Vagina (tissue), 2 donors: ENCODE results near the gene C16orf82. TPM values are rescaled to one million over a fixed set of nuclear protein-coding genes. Genes with fewer than 3 reads are reported as not detected.
A peak's percentile ranks its signal among the peaks of the same experiment; 100 is the strongest.
"Not testable (repeated sequence)": the region's sequence is repeated elsewhere in the genome, so short reads cannot be mapped to it uniquely, and the experiment has no call there.

ENCODE experiments used
- DNase-seq, 2 donors: peaks; one replicate each; pipeline ENCODE4 v3.0.0-alpha.2; 2017; ENCODE audit errors: extremely low spot score in 2 of 2
- H3K27ac ChIP-seq: fragments of 200-600 bp; sonication (generic); one replicate; pipeline ENCODE4 v1.5.1; 2019
- H3K27me3 ChIP-seq: fragments of 200-600 bp; sonication (generic); one replicate; pipeline ENCODE4 v1.5.1; 2019
- H3K36me3 ChIP-seq, 2 donors: fragments of 200-600 bp; sonication (generic); one replicate each; pipeline ENCODE4 v1.5.1; 2017 to 2019
- H3K4me1 ChIP-seq: fragments of 200-600 bp; sonication (generic); one replicate; pipeline ENCODE4 v1.5.1; 2019
- H3K4me3 ChIP-seq, 2 donors: fragments of 200-600 bp; sonication (generic); 1 replicate in 1 of 2; 2 replicates in 1 of 2; pipeline ENCODE4 v1.5.1; 2016 to 2019
- H3K9me3 ChIP-seq: fragments of 200-600 bp; sonication (generic); one replicate; pipeline ENCODE4 v1.5.1; 2019
- CTCF ChIP-seq, 3 experiments: fragments of 450-650 bp in 2 of 3; fragments of 200-600 bp in 1 of 3; sonication (generic) in 1 of 3; IDR thresholded peaks; one replicate each; pipeline ENCODE4 v1.5.1; 2017 to 2019; ENCODE audit warnings: antibody characterized with exemption in 3 of 3, mild to moderate bottlenecking in 2 of 3, moderate library complexity in 2 of 3
- POLR2A ChIP-seq, 2 donors: fragments of 450-650 bp; IDR thresholded peaks; one replicate each; pipeline ENCODE4 v1.6.1; 2017; ENCODE audit warnings: antibody characterized with exemption in 2 of 2, mild to moderate bottlenecking in 2 of 2, moderate library complexity in 2 of 2
- POLR2AphosphoS5 ChIP-seq, 2 donors: sonication (generic); formaldehyde crosslinking; IDR thresholded peaks; one replicate each; pipeline ENCODE4 v1.9.0; 2017; ENCODE audit warnings: antibody characterized with exemption in 2 of 2, mild to moderate bottlenecking in 2 of 2, low read depth in 1 of 2; ENCODE audit not compliant: insufficient read depth in 1 of 2
- intact Hi-C: fragments of 100-400 bp; cut with DNase I; formaldehyde crosslinking; loops from one replicate; pipeline ENCODE4 v1.15.1; 2023
- total RNA-seq: library from RNA; depleted of rRNA; stranded (reverse); fragments of >200 nt; gene quantifications from one replicate; pipeline ENCODE4 v1.2.3, GENCODE V29; 2016

C16orf82 gene
- total RNA-seq, 1 donor from 2014 or later = not detected

GRCh38 chr16:27085182-27085581 is 18.5 kb downstream of the C16orf82 start:
- intact Hi-C loops = no loop called here
- Histone ChIP-seq H3K4me1 (no peaks in the 10 kb centered on the region), H3K4me3 (no peak overlapping the region), H3K27ac (no peak overlapping the region), H3K9me3 (no peaks in the 10 kb centered on the region), H3K36me3 (no peaks in the 10 kb centered on the region), H3K27me3 (no peaks in the 10 kb centered on the region)
- TF ChIP-seq POLR2AphosphoS5 (IDR thresholded peaks at IDR 0.05; ENCODE audit: insufficient read depth in 1 of 2, low read depth in 1 of 2) = no peak
- no peak for TF ChIP-seq POLR2A (IDR thresholded peaks at IDR 0.05)
- TF ChIP-seq CTCF (IDR thresholded peaks at IDR 0.05) = no peak
- no peak for DNase-seq

DNA sequence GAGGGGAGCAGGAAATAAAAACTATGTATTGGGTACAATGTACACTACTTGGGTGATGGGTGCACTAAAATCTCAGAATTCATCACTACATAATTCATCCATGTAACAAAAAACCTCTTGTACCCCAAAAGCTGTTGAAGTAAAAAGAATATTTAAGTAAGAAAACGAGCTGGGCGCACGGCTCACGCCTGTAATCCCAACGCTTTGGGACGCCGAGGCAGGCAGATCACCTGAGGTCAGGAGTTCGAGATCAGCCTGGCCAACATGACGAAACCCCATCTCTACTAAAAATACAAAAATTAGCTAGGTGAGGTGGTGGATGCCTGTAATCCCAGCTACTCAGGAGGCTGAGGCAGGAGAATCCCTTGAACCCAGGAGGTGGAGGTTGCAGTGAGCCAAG is 19.3 kb downstream of the C16orf82 start:
- not testable (repeated sequence) for DNase-seq, H3K27me3 ChIP-seq

DNA sequence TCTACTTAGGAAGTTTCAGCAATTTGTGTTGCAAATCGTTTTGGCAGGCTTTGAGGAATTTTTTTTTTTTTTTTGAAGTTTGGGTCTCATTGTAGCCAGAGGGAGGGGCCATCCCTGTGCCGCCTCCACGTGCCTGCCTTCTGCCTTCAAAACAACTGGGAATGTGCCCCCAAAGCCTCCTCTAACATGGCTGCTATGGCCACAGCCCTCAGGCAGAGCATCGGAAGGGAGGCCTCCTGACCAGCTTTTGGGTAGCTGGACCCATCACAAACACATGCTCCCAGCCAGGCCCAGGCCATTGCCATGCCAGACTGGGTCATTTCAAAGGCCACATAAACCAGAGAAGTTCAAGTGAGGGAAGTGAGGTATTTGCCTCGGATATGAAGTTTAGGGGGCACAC is 21.5 kb downstream of the C16orf82 start:
- intact Hi-C loops = no loop called here
- Histone ChIP-seq H3K27ac (no peak overlapping the region), H3K36me3 (no peaks in the 10 kb centered on the region), H3K4me3 (no peak overlapping the region), H3K4me1 (no peaks in the 10 kb centered on the region), H3K9me3 (no peaks in the 10 kb centered on the region), H3K27me3 (no peaks in the 10 kb centered on the region)
- DNase-seq = no peak
- TF ChIP-seq CTCF (IDR thresholded peaks at IDR 0.05) (no peak), POLR2AphosphoS5 (IDR thresholded peaks at IDR 0.05; ENCODE audit: insufficient read depth in 1 of 2, low read depth in 1 of 2) (no peak), POLR2A (IDR thresholded peaks at IDR 0.05) (no peak)

More for the DNA sequence above, 19.3 kb downstream of the C16orf82 start:
- H3K9me3 ChIP-seq, H3K36me3 ChIP-seq, H3K27ac ChIP-seq, H3K4me1 ChIP-seq, H3K4me3 ChIP-seq, intact Hi-C loops: not testable (repeated sequence)

GRCh38 chr16:27096375-27096774 is 29.6 kb downstream of the C16orf82 start:
- no peaks in the 10 kb centered on the region for H3K36me3 ChIP-seq
- H3K27me3 ChIP-seq = no peaks in the 10 kb centered on the region
- TF ChIP-seq CTCF (IDR thresholded peaks at IDR 0.05) (no peak), POLR2A (IDR thresholded peaks at IDR 0.05) (no peak), POLR2AphosphoS5 (IDR thresholded peaks at IDR 0.05; ENCODE audit: insufficient read depth in 1 of 2, low read depth in 1 of 2) (no peak)
- no peak overlapping the region for H3K4me3 ChIP-seq
- H3K4me1 ChIP-seq = no peaks in the 10 kb centered on the region
- DNase-seq = peak; percentile 46 to 47
- intact Hi-C loops = no loop called here
- no peaks in the 10 kb centered on the region for H3K9me3 ChIP-seq
- no peak overlapping the region for H3K27ac ChIP-seq

DNA sequence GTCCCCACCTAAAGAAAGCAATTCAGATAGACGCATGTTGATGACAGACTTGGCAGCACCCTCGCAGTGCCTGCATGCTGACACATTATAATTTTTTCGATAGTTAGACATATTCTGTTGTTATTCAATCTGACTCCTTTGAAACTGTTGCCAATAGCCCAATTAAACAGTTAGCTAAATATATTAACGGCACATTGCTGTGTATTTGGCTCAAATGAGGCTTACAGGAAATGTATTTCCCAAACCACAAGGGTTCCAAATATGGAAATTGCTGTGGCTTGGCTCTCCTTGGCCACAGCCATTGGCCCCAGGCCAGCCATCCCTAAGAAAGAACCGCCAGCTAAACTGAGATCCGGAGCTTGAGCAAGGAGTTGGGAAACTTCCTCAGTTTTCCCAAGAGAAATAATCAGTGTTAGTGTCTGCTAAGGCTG is 31.1 kb downstream of the C16orf82 start:
- intact Hi-C loops = no loop called here
- H3K27ac ChIP-seq = no peak overlapping the region
- no peaks in the 10 kb centered on the region for H3K27me3 ChIP-seq
- no peak for TF ChIP-seq POLR2A (IDR thresholded peaks at IDR 0.05)
- TF ChIP-seq POLR2AphosphoS5 (IDR thresholded peaks at IDR 0.05; ENCODE audit: insufficient read depth in 1 of 2, low read depth in 1 of 2) = no peak
- TF ChIP-seq CTCF (IDR thresholded peaks at IDR 0.05) = no peak
- no peaks in the 10 kb centered on the region for H3K9me3 ChIP-seq
- H3K36me3 ChIP-seq = no peaks in the 10 kb centered on the region
- no peak overlapping the region for H3K4me3 ChIP-seq
- peak in 1 of 2 donors; percentile 37 for DNase-seq
- H3K4me1 ChIP-seq = no peaks in the 10 kb centered on the region
